Skeletal muscle tissue (tissue), 4 donors: ENCODE measurements around the gene LCORL. TPM values are rescaled to one million over a fixed set of nuclear protein-coding genes. Genes with fewer than 3 reads are reported as not detected.
"Not testable (repeated sequence)": the region's sequence is repeated elsewhere in the genome, so short reads cannot be mapped to it uniquely, and the experiment has no call there.

Experiments
- H3K27ac ChIP-seq: one replicate; pipeline ENCODE4 v1.7.0; 2013; ENCODE audit warnings: mild to moderate bottlenecking, low read depth, low read length, inconsistent platforms
- H3K27me3 ChIP-seq, 3 donors: one replicate each; pipeline ENCODE4 v1.7.0; 2013; ENCODE audit warnings: low read length in 3 of 3; ENCODE audit not compliant: control insufficient read depth in 3 of 3, insufficient read depth in 3 of 3
- H3K36me3 ChIP-seq, 3 donors: one replicate each; pipeline ENCODE4 v1.7.0; 2013; ENCODE audit warnings: low read length in 3 of 3; ENCODE audit not compliant: control insufficient read depth in 3 of 3, insufficient read depth in 3 of 3
- H3K4me1 ChIP-seq, 3 donors: one replicate each; pipeline ENCODE4 v1.7.0; 2013; ENCODE audit warnings: low read length in 3 of 3, mild to moderate bottlenecking in 3 of 3; ENCODE audit not compliant: control insufficient read depth in 3 of 3, insufficient read depth in 3 of 3
- H3K4me3 ChIP-seq, 3 donors: one replicate each; pipeline ENCODE4 v1.7.0; 2013; ENCODE audit warnings: low read length in 3 of 3
- H3K9ac ChIP-seq, 3 donors: one replicate each; pipeline ENCODE4 v1.7.0; 2013; ENCODE audit warnings: low read length in 3 of 3, mild to moderate bottlenecking in 3 of 3, moderate library complexity in 2 of 3, low read depth in 1 of 3
- H3K9me3 ChIP-seq, 3 donors: one replicate each; pipeline ENCODE4 v1.7.0; 2013; ENCODE audit warnings: low read length in 3 of 3; ENCODE audit not compliant: control insufficient read depth in 3 of 3
- total RNA-seq: library from RNA; depleted of rRNA; stranded (reverse); fragments of >200 nt; gene quantifications from one replicate; pipeline ENCODE4 v1.2.3, GENCODE V29; 2014
- donor health status: Osteomylitis.

Gene LCORL
- total RNA-seq, 1 donor from 2014 or later = 12.5 TPM

DNA sequence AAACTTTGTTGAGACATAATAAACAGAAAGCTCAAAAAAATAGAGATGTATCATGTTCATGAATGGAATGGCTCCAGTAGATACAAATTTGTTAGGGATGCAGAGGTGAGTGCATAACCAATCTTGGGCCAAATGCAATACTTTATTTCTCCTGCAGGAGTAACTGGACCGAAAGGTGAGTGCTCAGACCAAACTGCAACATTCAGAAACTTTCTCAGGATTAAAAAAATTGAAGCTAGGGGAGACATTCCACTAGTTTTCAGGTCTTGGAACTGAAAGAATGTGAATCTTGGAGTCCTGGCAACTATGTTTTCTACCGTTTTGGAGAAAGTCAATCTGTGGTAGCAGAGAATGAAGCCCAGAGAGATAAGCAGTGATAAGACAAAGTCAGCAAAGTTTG is 21.2 kb upstream of the LCORL start:
- Histone ChIP-seq H3K9me3 (no peaks in the 10 kb centered on the region), H3K9ac (no peak overlapping the region), H3K4me1 (no peaks in the 10 kb centered on the region), H3K27me3 (no peaks in the 10 kb centered on the region), H3K27ac (no peak overlapping the region), H3K4me3 (no peak overlapping the region), H3K36me3 (no peaks in the 10 kb centered on the region)

DNA sequence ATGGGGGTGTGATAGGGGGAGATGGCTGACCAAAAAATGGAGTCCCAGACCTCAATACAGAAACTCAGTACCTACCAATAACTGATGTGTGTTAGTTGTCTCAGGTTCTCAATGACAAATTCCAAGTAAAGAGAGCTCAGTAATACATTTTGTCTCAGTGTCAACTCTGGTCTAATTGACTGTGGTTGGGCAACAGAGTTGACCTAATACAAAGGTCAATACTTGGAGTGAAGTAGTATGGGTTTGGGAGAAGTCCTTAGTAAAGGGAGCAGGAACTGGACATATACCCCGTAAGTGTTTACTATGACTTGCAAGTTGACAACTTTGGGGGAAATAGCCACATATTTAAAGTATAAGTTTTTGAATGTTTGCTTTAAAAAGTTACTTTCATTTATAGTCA is 20.5 kb upstream of the LCORL start:
- no peaks in the 10 kb centered on the region for H3K36me3 ChIP-seq

GRCh38 chr4:18041114-18041513 is 19.6 kb upstream of the LCORL start:
- no peak overlapping the region for H3K27ac ChIP-seq
- no peak overlapping the region for H3K9ac ChIP-seq
- no peaks in the 10 kb centered on the region for H3K36me3 ChIP-seq
- no peaks in the 10 kb centered on the region for H3K4me1 ChIP-seq
- H3K4me3 ChIP-seq = no peak overlapping the region
- H3K9me3 ChIP-seq = no peaks in the 10 kb centered on the region
- H3K27me3 ChIP-seq = no peaks in the 10 kb centered on the region

More for the DNA sequence above, 20.5 kb upstream of the LCORL start:
- no peaks in the 10 kb centered on the region for H3K9me3 ChIP-seq
- no peaks in the 10 kb centered on the region for H3K27me3 ChIP-seq
- no peak overlapping the region for H3K4me3 ChIP-seq
- no peak overlapping the region for H3K27ac ChIP-seq
- no peak overlapping the region for H3K9ac ChIP-seq
- no peaks in the 10 kb centered on the region for H3K4me1 ChIP-seq

GRCh38 chr4:18039113-18039512 is 17.6 kb upstream of the LCORL start:
- Histone ChIP-seq H3K27ac (no peak overlapping the region), H3K9ac (no peak overlapping the region), H3K4me3 (no peak overlapping the region), H3K27me3 (no peaks in the 10 kb centered on the region), H3K9me3 (no peaks in the 10 kb centered on the region), H3K36me3 (no peaks in the 10 kb centered on the region), H3K4me1 (no peaks in the 10 kb centered on the region)

GRCh38 chr4:18036369-18036768 is 14.8 kb upstream of the LCORL start:
- H3K4me3 ChIP-seq, H3K4me1 ChIP-seq, H3K36me3 ChIP-seq, H3K9ac ChIP-seq, H3K27me3 ChIP-seq, H3K9me3 ChIP-seq, H3K27ac ChIP-seq: not testable (repeated sequence)

- H3K9ac ChIP-seq = no peak overlapping the region
- no peaks in the 10 kb centered on the region for H3K4me1 ChIP-seq
- no peaks in the 10 kb centered on the region for H3K36me3 ChIP-seq
- H3K27ac ChIP-seq = no peak overlapping the region
- no peak overlapping the region for H3K4me3 ChIP-seq
- peaks cover 0 to 3% (median 0%) of the 10 kb centered on the region in 3 donors for H3K27me3 ChIP-seq
- no peaks in the 10 kb centered on the region for H3K9me3 ChIP-seq
Measured at GRCh38 chr4:18034099-18034498, 12.5 kb upstream of the LCORL start.

DNA sequence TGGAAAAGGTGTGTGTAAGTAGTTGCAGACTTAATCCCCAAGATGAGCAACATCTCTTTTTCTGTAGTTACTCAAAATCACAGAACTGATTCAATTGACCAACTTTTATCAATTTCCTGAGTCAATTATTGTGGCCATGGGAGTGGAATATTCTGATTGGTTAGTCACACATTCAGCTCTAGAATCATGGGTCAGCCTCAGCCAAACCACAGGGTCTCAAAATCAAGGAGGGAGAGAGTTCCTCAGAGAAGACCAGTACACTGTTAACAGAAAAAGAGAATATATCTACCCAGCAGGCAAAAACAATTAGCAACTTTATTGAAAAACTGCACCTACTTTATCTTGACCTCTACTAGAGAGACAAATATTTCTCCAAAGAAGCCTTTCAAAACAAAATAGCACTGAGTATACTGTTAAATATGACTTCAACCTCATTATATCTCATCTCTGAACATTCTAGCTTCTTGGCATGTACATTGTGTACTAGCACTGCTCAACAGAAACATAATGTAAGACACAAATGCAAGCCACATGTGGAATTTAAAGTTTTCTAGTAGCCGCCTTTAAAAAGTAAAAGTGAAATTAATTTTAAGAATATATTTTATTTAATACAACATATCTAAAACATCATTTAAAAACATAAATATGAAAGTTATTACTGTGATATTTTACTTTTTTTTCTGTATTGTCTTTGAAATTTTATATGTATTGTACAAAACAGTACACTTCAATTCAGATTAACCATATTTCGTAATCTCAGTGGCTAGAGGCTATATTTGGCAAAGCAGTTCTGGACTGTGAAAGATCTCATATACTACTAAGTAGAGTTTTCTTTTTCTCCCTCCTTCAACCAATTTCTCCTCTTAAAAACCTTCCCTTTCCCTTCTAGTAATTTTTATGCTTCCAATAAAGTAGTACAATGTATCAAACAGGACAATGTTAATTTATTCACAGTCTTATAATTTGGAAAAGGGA is 11.8 kb upstream of the LCORL start:
- Histone ChIP-seq H3K9me3 (no peaks in the 10 kb centered on the region), H3K4me3 (no peak overlapping the region), H3K27ac (no peak overlapping the region), H3K36me3 (no peaks in the 10 kb centered on the region), H3K4me1 (no peaks in the 10 kb centered on the region), H3K9ac (no peak overlapping the region), H3K27me3 (peaks cover 0 to 3% (median 0%) of the 10 kb centered on the region in 3 donors)

DNA sequence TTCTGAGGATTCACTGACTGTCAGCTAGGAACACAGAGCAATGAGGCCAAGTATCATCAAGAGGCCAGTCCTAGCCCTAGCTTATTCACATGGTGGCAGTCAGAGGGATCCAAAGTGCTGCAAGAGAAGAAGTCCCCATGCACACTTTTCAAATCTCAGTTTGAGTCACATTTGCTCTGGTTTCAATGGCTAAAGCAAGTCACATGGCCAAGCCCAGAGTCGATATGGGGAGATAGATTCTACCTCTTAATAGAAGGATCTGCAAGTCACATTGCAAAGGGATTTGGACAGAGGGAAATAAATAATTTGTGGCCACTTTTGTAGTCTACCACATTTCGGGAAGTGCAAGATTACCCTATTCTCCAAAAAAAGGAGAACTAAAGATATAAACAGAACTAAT is 3.7 kb upstream of the LCORL start:
- Histone ChIP-seq H3K4me1 (peaks cover 2 to 8% (median 7%) of the 10 kb centered on the region in 3 donors), H3K36me3 (no peaks in the 10 kb centered on the region), H3K9me3 (no peaks in the 10 kb centered on the region), H3K9ac (no peak overlapping the region), H3K27ac (no peak overlapping the region), H3K27me3 (no peaks in the 10 kb centered on the region), H3K4me3 (no peak overlapping the region)

DNA sequence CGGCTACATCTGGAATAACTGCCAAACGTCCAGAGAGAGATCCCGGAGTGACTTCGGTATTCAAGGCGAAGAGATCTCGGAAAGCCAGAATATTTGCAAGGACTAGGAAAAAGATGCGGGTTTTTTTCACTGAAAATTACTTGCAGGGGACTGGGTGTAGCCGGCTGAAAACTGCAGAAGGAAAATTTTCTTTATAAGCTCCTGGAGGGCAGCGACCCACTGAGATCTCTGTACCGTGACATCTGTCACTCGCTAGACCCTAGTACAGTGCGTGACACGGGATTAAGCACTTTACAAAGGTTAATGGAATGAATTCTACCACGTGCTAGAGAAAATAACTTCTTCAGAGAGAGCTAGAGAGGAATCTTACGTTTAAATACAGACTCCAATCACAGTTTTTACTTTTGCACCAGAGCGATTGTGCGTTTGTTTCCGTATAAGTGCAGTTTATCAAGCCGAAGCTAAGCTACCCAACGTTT is 1.1 kb upstream of the LCORL start:
- H3K27ac ChIP-seq = peak overlapping the region; percentile 93
- H3K36me3 ChIP-seq = no peaks in the 10 kb centered on the region
- no peaks in the 10 kb centered on the region for H3K27me3 ChIP-seq
- H3K9ac ChIP-seq = peak overlapping the region; percentile 72 to 90 (median 84)
- H3K9me3 ChIP-seq = no peaks in the 10 kb centered on the region
- H3K4me3 ChIP-seq = peak overlapping the region; percentile 79 to 95 (median 88)
- peaks cover 3 to 18% (median 13%) of the 10 kb centered on the region in 3 donors for H3K4me1 ChIP-seq

GRCh38 chr4:18021470-18021719 is 160 bp downstream of the LCORL start:
- H3K4me1 ChIP-seq = peaks cover 3 to 18% (median 13%) of the 10 kb centered on the region in 3 donors
- no peaks in the 10 kb centered on the region for H3K27me3 ChIP-seq

More at GRCh38 chr4:18021470-18021719, 160 bp downstream of the LCORL start:
- Histone ChIP-seq H3K27ac (peak overlapping the region; percentile 93), H3K4me3 (peak overlapping the region; percentile 72 to 88 (median 79)), H3K36me3 (no peaks in the 10 kb centered on the region), H3K9me3 (no peaks in the 10 kb centered on the region), H3K9ac (peak overlapping the region; percentile 72 to 90 (median 72))
